Breast epithelium (tissue), 3 donors: ENCODE results near the gene VSTM2B.

ENCODE experiments used
- POLR2AphosphoS5 ChIP-seq, 3 donors: sonication (generic); formaldehyde crosslinking; IDR thresholded peaks; one replicate each; pipeline ENCODE4 v1.6.1; 2017; ENCODE audit warnings: antibody characterized with exemption in 3 of 3
- TF ChIP-seq, protein P1 (sequence below), 3 donors: fragments of 450-650 bp; IDR thresholded peaks; one replicate each; pipeline ENCODE4 v1.5.1; 2016 to 2017; ENCODE audit warnings: antibody characterized with exemption in 3 of 3, mild to moderate bottlenecking in 3 of 3, moderate library complexity in 3 of 3

- TF ChIP-seq, protein P1, sequence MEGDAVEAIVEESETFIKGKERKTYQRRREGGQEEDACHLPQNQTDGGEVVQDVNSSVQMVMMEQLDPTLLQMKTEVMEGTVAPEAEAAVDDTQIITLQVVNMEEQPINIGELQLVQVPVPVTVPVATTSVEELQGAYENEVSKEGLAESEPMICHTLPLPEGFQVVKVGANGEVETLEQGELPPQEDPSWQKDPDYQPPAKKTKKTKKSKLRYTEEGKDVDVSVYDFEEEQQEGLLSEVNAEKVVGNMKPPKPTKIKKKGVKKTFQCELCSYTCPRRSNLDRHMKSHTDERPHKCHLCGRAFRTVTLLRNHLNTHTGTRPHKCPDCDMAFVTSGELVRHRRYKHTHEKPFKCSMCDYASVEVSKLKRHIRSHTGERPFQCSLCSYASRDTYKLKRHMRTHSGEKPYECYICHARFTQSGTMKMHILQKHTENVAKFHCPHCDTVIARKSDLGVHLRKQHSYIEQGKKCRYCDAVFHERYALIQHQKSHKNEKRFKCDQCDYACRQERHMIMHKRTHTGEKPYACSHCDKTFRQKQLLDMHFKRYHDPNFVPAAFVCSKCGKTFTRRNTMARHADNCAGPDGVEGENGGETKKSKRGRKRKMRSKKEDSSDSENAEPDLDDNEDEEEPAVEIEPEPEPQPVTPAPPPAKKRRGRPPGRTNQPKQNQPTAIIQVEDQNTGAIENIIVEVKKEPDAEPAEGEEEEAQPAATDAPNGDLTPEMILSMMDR (IDR thresholded peaks at IDR 0.05): no peak
- TF ChIP-seq POLR2AphosphoS5 (IDR thresholded peaks at IDR 0.05): no peak
Measured at GRCh38 chr19:29610213-29610573, 84.4 kb downstream of the VSTM2B start.
